HG02571 (cell line): ENCODE measurements around the gene RAB33B.
"Not testable (repeated sequence)": the region's sequence is repeated elsewhere in the genome, so short reads cannot be mapped to it uniquely, and the experiment has no call there.

Source experiments
- ATAC-seq: cut with Tn5 transposase; IDR thresholded peaks from one replicate; pipeline ENCODE4 v1.9.1; 2021; ENCODE audit warnings: mild to moderate bottlenecking, moderate library complexity; ENCODE audit not compliant: unreplicated experiment

The RAB33B gene

GRCh38 chr4:139454111-139455045, at the start of gene RAB33B:
Gene RAB33B, plus strand, starts transcription at chr4:139454121. Its CDS starts 75 bp downstream, at chr4:139454196.
- peak; percentile 3 for ATAC-seq

- ATAC-seq: no peak
Observed at GRCh38 chr4:139410312-139410711, 43.6 kb upstream of the RAB33B start.

- not testable (repeated sequence) for ATAC-seq
Observed at GRCh38 chr4:139414671-139415210, 39.2 kb upstream of the RAB33B start.

GRCh38 chr4:139416073-139416673, 37.7 kb upstream of the RAB33B start:
- ATAC-seq: no peak

- ATAC-seq: peak; percentile 51
Observed at GRCh38 chr4:139419388-139419914, 34.5 kb upstream of the RAB33B start.

- ATAC-seq: no peak
Observed at GRCh38 chr4:139420652-139421051, 33.3 kb upstream of the RAB33B start.

- ATAC-seq: no peak
Observed at GRCh38 chr4:139436122-139436521, 17.8 kb upstream of the RAB33B start.

GRCh38 chr4:139438141-139438540, 15.8 kb upstream of the RAB33B start:
- ATAC-seq: no peak

GRCh38 chr4:139441029-139441428, 12.9 kb upstream of the RAB33B start:
- ATAC-seq: no peak

GRCh38 chr4:139443661-139444060, 10.3 kb upstream of the RAB33B start:
- no peak for ATAC-seq

GRCh38 chr4:139444881-139445280, 9.0 kb upstream of the RAB33B start:
- not testable (repeated sequence) for ATAC-seq

GRCh38 chr4:139447078-139447477, 6.8 kb upstream of the RAB33B start:
- ATAC-seq: not testable (repeated sequence)

GRCh38 chr4:139450586-139450985, 3.3 kb upstream of the RAB33B start:
- ATAC-seq: no peak

- ATAC-seq: no peak
Observed at GRCh38 chr4:139451997-139452396, 1.9 kb upstream of the RAB33B start.

- peak; percentile 39 for ATAC-seq
Observed at GRCh38 chr4:139453041-139453370, 915 bp upstream of the RAB33B start.

- ATAC-seq: peak; percentile 89
Observed at GRCh38 chr4:139453371-139454110, 380 bp upstream of the RAB33B start.

- ATAC-seq: no peak
Observed at GRCh38 chr4:139455126-139455538, 1.2 kb downstream of the RAB33B start.

- no peak for ATAC-seq
Observed at GRCh38 chr4:139457318-139457717, 3.4 kb downstream of the RAB33B start.

- ATAC-seq: no peak
Observed at GRCh38 chr4:139458543-139458942, 4.6 kb downstream of the RAB33B start.

GRCh38 chr4:139458999-139459398, 5.1 kb downstream of the RAB33B start:
- ATAC-seq: no peak

GRCh38 chr4:139460565-139460964, 6.6 kb downstream of the RAB33B start:
- ATAC-seq: no peak
